Measurements from ENCODE around the gene CDH4.

The CDH4 gene

DNA sequence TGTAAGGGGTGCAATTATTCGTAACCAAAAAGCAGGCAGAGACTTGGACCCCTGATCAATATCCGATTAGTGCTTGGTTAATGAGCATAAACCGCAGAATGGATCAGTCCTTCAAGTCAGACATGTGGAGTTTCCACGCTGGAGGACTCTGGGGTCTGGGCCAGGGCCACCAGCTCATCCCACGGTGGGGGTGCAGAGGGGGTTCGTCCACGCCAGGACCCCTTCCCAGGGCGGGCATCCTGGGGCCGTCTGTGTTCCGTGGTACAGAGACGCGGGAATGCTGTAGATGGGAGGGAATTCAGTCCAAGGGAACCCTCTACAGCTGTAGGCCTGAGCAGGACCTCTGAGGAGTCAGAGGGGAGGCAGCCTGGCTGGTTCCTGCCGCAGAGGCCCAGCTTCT, 615.9 kb downstream of the CDH4 start:
- TF ChIP-seq REST (IDR thresholded peaks at IDR 0.05; ENCODE audit: low read depth) = no peak
- TF ChIP-seq MAX (IDR thresholded peaks at IDR 0.05) = no peak
- TF ChIP-seq YY1 (IDR thresholded peaks at IDR 0.05; ENCODE audit: low read depth) = no peak
- no peak for TF ChIP-seq TEAD4 (IDR thresholded peaks at IDR 0.05)
- no peak for TF ChIP-seq TCF12 (IDR thresholded peaks at IDR 0.05; ENCODE audit: low read depth)
- no peak for TF ChIP-seq NFIC (IDR thresholded peaks at IDR 0.05)

- TF ChIP-seq CREB1 (IDR thresholded peaks at IDR 0.05; ENCODE audit: low read depth) = no peak
- TF ChIP-seq EGR1 (IDR thresholded peaks at IDR 0.05) = no peak
- TF ChIP-seq TEAD4 (IDR thresholded peaks at IDR 0.05) = no peak
- TF ChIP-seq EP300 (IDR thresholded peaks at IDR 0.05; ENCODE audit: borderline replicate concordance) = no peak
- TF ChIP-seq TCF12 (IDR thresholded peaks at IDR 0.05; ENCODE audit: low read depth) = no peak
- TF ChIP-seq YY1 (IDR thresholded peaks at IDR 0.05; ENCODE audit: low read depth) = no peak
- TF ChIP-seq CEBPB (IDR thresholded peaks at IDR 0.05) = no peak
- no peak for TF ChIP-seq REST (IDR thresholded peaks at IDR 0.05; ENCODE audit: low read depth)
- no peak for TF ChIP-seq FOXM1 (IDR thresholded peaks at IDR 0.05; ENCODE audit: borderline replicate concordance, low read depth)
- TF ChIP-seq NFIC (IDR thresholded peaks at IDR 0.05) = no peak
- TF ChIP-seq TAF1 (IDR thresholded peaks at IDR 0.05; ENCODE audit: low read depth) = no peak
- TF ChIP-seq, protein P1, sequence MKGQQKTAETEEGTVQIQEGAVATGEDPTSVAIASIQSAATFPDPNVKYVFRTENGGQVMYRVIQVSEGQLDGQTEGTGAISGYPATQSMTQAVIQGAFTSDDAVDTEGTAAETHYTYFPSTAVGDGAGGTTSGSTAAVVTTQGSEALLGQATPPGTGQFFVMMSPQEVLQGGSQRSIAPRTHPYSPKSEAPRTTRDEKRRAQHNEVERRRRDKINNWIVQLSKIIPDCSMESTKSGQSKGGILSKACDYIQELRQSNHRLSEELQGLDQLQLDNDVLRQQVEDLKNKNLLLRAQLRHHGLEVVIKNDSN (IDR thresholded peaks at IDR 0.05) = no peak
- no peak for TF ChIP-seq RAD21 (IDR thresholded peaks at IDR 0.05; ENCODE audit: low read depth)
- TF ChIP-seq MAX (IDR thresholded peaks at IDR 0.05) = no peak
- no peak for TF ChIP-seq ZBTB7A (IDR thresholded peaks at IDR 0.05; ENCODE audit: low read depth)
Measured at GRCh38 chr20:61868466-61869090, 616.5 kb downstream of the CDH4 start.

- TF ChIP-seq EP300 (IDR thresholded peaks at IDR 0.05; ENCODE audit: borderline replicate concordance) (no peak), CREB1 (IDR thresholded peaks at IDR 0.05; ENCODE audit: low read depth) (no peak), TEAD4 (IDR thresholded peaks at IDR 0.05) (no peak), ZBTB7A (IDR thresholded peaks at IDR 0.05; ENCODE audit: low read depth) (no peak), MAX (IDR thresholded peaks at IDR 0.05) (no peak), YY1 (IDR thresholded peaks at IDR 0.05; ENCODE audit: low read depth) (no peak), TAF1 (IDR thresholded peaks at IDR 0.05; ENCODE audit: low read depth) (no peak), EGR1 (IDR thresholded peaks at IDR 0.05) (no peak), FOXM1 (IDR thresholded peaks at IDR 0.05; ENCODE audit: borderline replicate concordance, low read depth) (no peak), RAD21 (IDR thresholded peaks at IDR 0.05; ENCODE audit: low read depth) (no peak), NFIC (IDR thresholded peaks at IDR 0.05) (no peak), CEBPB (IDR thresholded peaks at IDR 0.05) (no peak), TCF12 (IDR thresholded peaks at IDR 0.05; ENCODE audit: low read depth) (no peak), REST (IDR thresholded peaks at IDR 0.05; ENCODE audit: low read depth) (no peak)
- TF ChIP-seq, protein P1 (IDR thresholded peaks at IDR 0.05) = no peak
Measured at GRCh38 chr20:61869750-61870507, 617.9 kb downstream of the CDH4 start.

GRCh38 chr20:61871160-61871559, 619.1 kb downstream of the CDH4 start:
- TF ChIP-seq, protein P1 (IDR thresholded peaks at IDR 0.05) = no peak
- no peak for TF ChIP-seq EGR1 (IDR thresholded peaks at IDR 0.05)
- TF ChIP-seq CREB1 (IDR thresholded peaks at IDR 0.05; ENCODE audit: low read depth) = no peak
- TF ChIP-seq FOXM1 (IDR thresholded peaks at IDR 0.05; ENCODE audit: borderline replicate concordance, low read depth) = no peak
- TF ChIP-seq TAF1 (IDR thresholded peaks at IDR 0.05; ENCODE audit: low read depth) = no peak
- no peak for TF ChIP-seq YY1 (IDR thresholded peaks at IDR 0.05; ENCODE audit: low read depth)
- TF ChIP-seq TCF12 (IDR thresholded peaks at IDR 0.05; ENCODE audit: low read depth) = no peak
- TF ChIP-seq NFIC (IDR thresholded peaks at IDR 0.05) = no peak
- no peak for TF ChIP-seq MAX (IDR thresholded peaks at IDR 0.05)
- TF ChIP-seq EP300 (IDR thresholded peaks at IDR 0.05; ENCODE audit: borderline replicate concordance) = no peak
- no peak for TF ChIP-seq RAD21 (IDR thresholded peaks at IDR 0.05; ENCODE audit: low read depth)
- TF ChIP-seq ZBTB7A (IDR thresholded peaks at IDR 0.05; ENCODE audit: low read depth) = no peak
- TF ChIP-seq REST (IDR thresholded peaks at IDR 0.05; ENCODE audit: low read depth) = no peak
- TF ChIP-seq CEBPB (IDR thresholded peaks at IDR 0.05) = no peak
- no peak for TF ChIP-seq TEAD4 (IDR thresholded peaks at IDR 0.05)

Data from Ishikawa (cell line).